Endometrium (tissue), 2 donors: ENCODE data around the gene DBNDD2.

Source experiments
- FAIRE-seq: peaks from 2 replicates; lab custom pipeline; 2012; peaks lifted over from hg19 to GRCh38; lab: Jason Lieb, UNC
- donor health status: control.
- donor health status: control.

DBNDD2 gene

DNA sequence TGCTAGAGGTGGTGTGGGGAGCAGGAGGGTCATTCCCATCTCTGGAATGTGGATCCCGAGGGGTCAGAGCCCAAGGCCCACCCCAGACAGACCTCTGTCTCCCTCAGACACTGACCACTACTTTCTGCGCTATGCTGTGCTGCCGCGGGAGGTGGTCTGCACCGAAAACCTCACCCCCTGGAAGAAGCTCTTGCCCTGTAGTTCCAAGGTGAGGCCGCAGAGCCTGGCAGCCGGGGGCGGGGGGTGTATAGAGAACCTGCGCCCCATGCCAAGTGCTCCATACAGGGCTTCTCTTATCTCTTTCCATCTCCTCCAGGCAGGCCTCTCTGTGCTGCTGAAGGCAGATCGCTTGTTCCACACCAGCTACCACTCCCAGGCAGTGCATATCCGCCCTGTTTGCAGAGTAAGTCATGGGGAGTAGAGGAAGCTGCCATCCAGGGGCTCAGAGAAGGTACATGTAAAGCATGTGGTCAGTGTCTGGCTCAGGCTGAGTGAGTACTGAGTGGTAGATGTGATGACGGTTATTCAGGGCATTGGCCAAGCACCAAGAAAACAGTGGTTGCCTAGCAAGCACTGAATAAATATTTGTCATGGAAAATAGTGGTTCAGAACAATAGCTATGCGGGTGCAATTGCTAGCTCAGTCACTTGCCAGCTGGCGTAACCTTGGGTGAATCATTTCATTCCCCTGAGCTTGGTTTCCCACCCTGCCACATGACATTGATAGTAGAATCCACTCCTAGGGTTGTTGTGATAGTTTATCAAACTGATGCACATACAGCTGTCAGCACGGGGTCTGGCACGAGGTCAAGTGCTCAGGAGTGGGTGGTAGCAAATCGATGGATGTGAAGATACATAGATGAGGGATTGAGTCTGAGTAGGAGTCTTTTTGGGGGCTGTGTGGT lies 11.4 kb downstream of the DBNDD2 start:
- FAIRE-seq, result no peak

DNA sequence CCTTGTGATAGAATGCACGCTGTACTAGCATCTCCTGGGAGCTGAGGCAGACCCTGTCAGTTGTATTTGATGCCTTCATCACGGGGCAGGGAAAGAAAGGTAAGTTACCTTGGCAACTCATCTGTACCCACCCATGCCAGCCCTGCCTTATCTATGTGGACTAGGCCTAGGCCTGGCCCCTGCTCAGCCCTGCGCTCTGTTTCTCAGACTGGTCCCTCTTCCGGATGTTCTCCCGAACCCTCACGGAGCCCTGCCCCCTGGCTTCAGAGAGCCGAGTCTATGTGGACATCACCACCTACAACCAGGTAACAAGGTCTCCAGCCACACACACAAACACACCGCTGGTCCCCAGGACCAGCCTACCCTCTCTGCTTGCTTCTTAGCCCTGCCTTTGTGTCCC lies 12.0 kb downstream of the DBNDD2 start:
- no peak for FAIRE-seq

DNA sequence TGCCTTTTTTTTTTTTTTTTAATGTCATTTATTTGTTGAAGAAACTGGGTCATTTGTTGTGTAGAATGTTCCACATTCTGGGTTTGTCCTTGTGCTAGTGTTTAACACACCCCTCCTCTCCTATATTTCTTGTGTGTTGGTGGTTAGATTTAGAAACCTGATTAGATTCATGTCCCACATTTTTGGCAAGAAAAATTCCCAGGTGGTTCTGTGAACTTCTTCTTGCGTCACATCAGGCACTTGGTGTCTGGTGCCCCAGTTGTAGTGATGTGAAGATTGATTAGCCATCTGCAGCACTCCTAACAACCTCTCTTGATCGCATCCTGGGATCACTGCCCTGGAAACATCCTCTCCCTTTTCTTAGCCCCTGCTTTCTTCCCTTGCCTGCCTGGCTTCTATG lies 15.6 kb downstream of the DBNDD2 start:
- FAIRE-seq, result no peak

DNA sequence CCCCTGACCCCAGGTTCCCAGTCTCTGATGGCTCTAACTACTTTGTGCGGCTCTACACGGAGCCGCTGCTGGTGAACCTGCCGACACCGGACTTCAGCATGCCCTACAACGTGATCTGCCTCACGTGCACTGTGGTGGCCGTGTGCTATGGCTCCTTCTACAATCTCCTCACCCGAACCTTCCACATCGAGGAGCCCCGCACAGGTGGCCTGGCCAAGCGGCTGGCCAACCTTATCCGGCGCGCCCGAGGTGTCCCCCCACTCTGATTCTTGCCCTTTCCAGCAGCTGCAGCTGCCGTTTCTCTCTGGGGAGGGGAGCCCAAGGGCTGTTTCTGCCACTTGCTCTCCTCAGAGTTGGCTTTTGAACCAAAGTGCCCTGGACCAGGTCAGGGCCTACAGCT lies 17.5 kb downstream of the DBNDD2 start:
- FAIRE-seq, result no peak

DNA sequence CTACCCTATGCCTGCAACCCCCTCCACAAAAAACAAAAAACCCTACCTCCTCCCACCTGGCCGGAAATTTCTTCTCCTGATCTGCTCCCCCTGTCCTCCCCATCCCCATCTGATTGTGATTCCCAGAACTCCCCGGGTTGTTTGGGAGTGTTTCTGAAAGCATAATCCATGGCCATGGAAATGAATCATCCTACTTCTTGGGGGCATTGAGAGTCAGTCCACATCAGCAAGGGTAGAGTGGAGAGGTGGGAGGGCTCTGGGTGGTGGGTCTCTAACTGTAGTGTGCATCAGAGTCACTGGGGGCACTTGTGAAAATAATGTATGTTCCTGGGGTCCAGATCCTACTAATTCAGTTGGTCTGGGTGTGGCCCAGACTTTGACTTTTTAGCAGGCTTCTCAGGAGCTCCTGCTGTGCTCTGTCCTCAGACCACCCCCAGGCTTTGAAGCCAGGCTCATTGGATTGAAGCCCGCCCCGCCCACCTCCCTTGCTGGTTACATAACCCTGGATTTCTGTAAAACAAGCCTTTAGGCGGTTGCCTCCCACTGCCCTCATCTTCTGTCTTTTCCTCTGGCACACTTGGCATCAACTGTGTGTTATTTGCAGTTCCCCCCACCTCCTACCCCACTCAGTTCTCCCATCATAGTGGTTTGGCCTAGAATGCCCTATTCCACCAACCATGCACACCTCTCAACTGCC lies 18.4 kb downstream of the DBNDD2 start:
- no peak for FAIRE-seq

DNA sequence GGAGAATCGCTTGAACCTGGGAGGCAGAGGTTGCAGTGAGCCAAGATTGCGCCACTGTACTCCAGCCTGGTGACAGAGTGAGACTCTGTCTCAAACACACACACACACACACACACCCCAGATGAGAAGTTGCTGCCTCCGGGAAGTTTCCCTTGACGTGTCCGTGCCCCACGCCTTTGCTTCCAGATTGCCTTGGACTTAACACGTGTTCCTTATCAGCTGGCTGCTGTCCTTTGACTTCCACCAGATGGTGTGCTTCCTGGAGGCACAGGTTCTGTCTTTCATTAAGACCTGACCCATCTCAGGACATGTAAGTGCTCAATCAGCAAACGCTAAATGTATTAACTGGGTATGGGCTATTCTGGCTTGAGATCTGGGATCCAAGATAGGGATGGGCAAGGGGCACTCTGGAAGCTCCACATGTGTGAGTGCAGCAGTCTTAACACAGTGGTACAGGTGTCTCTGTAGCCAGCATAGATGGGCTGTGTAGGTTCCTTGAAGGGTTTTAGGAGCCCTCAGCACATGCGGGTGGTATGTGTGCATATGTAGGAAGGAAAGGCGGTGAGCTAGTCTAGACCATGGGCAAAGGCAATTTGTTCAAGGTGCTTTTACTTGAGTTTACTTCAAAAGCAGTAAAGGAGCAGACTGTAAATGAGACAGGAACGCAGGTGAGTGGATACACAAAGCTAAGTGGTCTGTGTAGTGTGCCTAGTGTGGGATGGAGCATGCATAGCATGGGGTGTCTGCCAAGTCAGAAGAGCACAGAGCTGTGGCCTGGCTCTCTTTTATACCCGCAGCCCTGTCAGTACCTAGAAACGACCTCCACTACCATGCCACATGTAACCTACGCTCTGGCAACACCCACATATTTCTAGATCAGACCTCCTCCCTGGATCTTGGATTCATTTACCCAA lies 19.4 kb downstream of the DBNDD2 start:
- FAIRE-seq, result no peak

DNA sequence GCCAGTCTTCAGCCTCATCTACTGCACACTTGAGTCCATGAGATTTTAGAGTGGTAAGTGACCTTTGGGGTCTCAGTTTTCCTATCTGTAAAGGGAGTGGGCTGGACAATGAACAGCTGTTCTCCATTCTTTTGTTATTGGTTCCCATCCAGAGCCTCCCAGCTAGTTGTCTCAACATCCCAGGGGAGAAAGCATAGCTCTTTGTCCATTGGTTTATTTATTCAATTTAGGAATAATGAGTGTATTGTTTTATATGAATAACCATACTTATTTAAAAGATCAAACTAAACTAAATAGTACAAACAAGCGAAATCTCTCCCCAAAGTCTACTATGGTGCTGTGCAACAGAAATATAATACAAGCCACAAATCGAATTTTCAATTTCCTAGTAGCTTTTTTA lies 21.5 kb downstream of the DBNDD2 start:
- no peak for FAIRE-seq

DNA sequence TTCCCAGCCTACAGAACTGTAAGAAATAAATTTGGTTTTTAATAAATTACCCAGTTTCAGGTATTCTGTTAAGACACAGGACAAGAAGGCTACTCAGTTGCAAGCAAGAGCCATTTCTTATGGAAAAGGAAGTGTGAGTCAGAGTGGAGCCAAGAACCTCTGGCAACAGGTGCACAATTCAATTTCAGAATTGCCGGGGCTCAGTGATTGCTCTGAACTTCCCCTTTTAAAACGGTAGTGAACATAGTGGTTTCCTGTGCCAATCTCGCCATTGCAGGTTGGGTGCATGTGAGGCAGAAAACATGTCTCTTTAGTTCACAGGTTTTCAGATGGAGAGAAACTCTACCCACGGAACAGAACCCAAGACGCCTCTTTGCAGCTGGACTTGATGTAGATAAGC lies 24.2 kb downstream of the DBNDD2 start:
- no peak for FAIRE-seq

DNA sequence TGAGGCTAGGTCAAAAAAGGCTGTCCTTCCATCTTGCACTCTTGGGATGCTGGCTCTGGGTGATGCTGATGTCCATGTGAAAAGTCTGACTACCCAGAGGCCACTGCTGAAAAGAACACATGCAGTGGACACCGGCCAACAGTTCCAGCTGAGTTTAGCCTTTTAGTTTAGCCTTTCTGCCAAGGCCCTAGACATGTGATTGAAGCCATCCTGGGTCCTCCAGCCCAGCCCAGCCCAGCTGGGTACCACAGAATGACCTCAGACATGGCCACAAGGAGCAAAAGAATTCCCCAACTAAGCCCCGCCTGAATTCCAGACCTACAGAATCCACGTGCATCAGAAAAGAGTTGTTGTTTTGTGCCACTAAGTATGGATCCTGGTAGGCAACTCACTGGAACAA lies 25.2 kb downstream of the DBNDD2 start:
- FAIRE-seq, result no peak

DNA sequence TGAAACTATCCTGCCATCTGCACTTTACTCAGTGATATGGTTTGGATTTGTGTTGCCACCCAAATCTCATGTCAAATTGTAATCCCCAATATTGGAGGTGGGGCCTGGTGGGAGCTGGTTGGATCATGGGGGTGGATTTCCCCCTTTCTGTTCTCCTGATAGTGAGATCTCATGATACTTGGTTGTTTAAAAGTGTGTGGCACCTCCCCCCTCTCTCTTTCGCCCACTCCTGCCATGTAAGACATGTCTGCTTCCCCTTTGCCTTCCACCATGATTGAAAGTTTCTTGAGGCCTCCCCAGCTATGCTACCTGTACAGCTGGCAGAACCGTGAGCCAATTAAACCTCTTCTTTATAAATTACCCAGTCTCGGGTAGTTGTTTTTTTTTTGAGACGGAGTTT lies 25.9 kb downstream of the DBNDD2 start:
- no peak for FAIRE-seq

DNA sequence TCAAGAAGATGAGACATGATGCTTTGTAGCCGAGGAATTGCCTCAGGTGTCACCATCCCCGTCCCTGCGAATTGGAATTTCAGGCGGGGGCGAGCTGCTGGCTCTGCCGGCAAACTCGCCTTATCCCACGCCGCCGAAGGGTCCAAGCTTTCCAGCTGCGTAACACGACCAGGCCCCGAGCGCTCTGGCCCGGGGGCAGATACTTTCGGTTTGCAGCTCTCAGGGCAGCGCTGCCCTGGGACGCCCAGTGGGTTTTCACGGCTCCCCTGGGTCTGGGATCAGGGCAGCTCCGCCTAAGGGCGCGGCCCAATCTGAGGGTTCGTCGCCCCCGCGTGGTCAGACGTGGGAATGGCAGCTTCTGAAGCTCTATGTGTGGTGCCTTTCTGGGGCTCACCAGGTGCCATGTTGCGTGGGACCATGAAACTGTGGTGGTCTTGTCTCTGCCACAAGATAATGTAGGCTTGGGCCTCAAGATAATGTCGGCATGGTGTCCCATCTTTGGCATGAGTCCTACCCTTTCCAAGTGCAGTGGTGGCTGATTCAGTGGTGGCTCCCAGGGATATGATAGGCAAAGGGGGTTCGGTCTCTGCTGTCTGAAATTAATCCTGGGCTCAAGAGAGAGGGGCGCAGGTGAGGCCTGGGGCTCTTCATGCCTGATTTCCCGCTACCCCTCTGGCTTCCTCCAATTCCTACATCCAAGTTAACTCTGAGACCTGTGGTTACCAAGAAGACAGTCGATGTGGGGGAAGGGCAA lies 28.8 kb downstream of the DBNDD2 start:
- no peak for FAIRE-seq

DNA sequence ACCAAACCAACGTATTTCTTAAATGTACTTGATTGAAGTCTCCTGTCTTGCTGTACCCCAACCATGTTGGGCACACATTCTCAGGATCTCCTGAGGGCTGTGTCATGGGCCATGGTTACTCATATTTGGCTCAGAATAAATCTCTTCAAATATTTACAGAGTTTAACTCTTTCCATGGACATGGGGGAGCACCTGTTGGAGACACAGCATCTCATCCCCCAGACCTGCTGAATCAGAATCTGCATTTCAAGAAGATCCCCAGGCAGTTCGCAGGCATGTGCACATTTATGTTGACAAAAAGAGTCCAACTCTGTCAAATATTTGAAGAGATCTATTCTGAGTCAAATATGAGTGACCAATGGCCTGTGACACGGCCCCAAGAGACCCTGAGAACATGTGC lies 32.3 kb downstream of the DBNDD2 start:
- no peak for FAIRE-seq

DNA sequence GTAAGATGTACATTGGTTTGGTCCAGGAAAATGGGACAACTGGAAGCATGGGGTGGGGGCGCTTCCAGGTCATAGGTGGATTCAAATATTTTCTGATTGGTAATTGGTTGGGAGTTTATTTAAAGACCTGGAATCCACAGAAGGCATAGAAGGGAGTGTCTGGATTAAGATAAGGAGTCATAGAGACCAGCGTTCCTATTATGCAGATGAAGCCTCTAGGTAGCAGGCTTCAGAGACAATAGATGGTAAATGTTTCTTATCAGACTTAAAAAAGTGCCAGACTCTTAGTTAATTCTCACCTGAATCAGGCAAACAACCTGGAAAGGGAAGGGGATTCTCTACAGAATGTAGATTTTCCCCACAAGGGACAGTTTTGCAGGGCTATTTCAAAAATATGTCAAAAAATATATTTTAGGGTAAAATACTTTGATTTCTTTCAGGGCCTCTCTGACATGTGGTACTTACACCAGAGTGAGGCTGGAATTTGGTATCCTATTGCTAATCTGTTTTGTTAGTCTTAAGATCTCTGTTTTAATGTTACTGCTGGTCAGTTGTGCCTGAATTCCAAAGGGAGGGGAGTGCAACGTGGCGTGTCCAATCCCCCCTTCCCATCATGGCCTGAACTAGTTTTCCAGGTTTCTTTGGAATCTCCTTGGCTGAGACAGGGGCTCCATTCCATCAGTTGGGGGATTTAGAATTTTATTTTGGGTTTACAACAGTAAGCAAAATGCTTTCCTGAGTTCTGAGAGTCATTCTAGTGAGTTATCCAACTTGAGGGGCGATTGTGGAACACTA lies 33.0 kb downstream of the DBNDD2 start:
- no peak for FAIRE-seq

DNA sequence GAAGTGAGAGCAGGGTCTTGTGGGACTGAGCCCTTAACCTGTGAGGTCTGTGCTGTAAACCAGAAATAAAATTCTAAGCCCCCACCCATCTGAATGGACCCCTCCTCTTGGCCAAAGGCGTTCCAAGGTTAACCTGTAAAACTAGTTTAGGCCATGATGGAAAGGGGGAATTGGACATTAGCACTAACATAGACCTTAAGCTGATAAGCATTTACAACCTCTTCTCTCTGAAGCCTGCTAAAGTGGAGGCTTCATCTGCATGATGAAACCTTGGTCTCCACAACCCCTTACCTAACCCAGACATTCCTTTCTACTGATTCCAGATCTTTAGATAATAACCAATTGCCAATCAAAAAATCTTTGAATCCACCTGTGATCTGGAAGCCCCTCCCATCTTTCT lies 33.7 kb downstream of the DBNDD2 start:
- no peak for FAIRE-seq

DNA sequence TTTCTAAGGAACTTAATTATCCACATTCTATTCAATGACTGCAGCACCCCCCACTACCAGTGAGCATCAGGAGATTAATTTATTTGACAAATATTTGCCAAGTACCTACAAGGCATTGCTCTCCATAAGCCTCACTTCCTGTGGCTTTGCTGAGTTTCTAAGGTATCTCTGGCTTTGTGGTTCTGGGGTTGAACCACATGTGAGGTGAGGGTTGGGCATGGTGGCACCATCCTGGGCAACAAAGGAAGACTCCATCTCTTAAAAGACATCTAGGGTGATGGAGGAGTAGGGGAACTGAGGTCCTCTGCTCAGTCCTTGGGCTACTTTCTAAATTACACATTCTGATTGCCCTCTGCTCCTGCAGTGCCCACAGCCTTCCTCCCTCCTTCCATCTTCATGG lies 36.0 kb downstream of the DBNDD2 start:
- no peak for FAIRE-seq

DNA sequence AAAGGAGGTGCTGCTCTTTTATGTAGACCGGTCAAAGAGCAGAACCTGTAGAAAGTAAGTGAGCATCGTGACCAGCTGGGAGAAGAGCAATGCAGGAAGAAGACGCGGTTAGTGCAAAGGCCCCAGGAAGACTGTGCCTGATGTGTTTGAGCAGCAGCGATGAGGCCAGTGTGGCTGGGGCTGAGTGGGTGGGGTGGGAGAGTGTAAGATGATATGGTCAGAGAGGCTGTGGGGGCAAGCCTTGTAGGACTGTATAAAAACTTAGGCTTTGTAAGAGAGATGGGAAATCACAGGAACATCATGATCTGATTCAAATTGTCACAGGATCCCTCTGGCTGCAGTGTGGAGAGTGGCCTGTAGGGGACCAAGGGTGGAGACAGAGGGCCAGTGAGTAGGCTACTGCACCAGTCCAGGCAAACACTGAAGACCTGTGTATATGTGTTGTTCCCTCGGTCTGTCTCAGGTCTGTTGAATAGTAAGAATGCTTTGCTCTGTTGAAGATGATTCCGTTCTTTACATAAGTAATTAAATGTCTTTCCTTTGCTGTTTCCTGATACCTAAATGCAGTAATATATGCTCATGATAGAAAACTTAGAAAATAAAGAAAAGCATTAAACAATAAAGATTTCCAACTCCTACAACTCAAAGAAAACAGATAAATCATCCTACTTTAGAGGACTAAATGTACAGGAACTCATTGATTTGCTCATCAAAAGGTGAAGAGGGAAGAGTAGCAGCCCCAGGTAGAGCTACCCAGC lies 37.9 kb downstream of the DBNDD2 start:
- no peak for FAIRE-seq

DNA sequence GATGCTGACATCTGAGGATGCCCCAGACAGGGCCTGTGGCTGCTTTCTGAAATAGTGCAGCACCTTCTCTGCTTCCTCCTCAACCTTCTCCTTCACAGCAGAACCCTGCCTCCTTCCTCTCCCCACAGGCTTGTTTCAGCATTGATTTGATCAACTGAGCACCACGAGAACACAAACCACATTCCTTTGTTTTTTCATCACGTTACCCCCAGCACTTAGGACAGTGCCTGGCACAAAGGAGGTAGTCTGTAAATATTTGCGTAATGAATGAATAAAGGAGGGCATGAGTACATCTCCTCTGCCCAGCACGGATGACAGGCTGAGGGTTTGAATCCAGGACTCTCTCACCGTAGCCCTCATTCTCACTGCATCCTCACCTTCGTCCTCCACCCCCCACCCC lies 40.2 kb downstream of the DBNDD2 start:
- FAIRE-seq, result no peak

DNA sequence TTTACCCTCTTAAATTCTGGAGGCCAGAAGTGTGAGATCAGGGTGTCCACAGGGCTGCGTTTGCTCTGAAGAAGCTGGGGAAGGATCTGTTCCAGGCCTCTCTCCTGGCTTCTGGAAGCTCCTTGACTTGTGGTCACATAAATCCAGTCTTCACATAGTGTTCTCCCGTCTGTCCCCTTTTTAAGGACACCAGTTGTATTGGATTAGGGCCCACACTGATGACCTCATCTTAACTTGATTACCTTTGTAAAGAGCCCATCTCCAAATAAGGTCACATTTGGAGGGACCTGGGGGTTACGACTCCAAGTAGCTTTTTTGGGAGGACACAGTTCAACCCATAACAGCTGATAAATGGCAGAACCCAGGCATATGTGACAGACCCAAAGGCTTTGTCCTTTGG lies 41.4 kb downstream of the DBNDD2 start:
- no peak for FAIRE-seq

DNA sequence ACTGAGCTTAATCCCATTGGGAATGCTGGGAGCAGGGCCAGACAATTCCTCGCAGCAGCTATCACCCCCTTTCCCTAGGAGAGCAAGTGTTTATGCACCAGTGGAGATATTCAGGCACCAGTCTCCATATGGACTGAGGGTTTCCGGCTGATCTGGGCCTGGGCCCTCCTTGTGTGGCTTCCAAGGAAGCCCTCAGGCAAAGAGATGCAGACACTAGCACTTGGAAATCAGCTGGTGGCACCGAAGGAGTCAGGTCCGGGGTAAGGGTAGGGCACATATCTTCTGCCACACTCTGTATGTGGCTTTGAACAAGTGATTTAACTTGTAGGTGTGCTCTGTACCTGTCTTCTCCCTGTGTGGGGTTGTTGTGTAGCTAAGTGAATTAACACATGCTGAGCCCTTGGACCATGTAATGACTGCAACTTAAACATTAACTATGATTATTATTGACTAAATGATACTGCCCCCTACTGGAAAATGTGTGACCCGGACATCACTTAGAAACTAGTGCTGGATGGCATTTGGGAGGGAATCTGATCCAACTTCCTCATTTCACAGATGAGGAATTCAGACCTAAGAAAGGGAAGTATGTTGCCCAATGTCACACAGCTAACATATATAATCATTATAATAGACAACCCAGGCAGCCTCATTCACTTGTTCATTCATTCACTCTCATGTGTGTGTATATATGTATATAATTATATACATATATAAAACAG lies 42.2 kb downstream of the DBNDD2 start:
- no peak for FAIRE-seq

DNA sequence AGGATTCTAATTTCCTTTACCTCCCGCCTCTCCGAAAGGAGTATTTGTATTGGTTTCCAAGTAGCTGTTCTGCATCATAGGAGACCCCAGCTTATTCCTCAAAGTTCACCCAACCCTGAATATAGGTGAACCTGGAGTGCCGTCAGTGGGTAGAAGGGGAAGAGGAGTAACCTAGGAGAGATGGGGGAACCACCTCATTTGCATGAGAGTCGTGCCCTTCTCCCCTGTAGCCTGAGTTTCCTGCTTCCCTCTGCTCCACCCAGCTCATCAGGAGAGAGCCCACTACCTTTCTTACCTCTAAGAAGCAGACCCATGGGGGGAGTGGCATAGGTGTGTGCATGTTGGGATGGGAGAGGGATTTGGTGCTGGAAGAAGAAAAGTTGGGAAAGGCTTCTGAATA lies 44.1 kb downstream of the DBNDD2 start:
- no peak for FAIRE-seq
